Naive thymus-derived CD4-positive, alpha-beta T cell (primary cell): ENCODE results near the gene HEXIM2. TPM values are rescaled to one million over a fixed set of nuclear protein-coding genes. Genes with fewer than 3 reads are reported as not detected.
A peak's percentile ranks its signal among the peaks of the same experiment; 100 is the strongest.

Experiments
- ATAC-seq: fragments of 150-1000 bp; cut with Tn5 transposase; 2 replicates; pipeline ENCODE4 v1.10.0; 2021; ENCODE audit warnings: mild to moderate bottlenecking, moderate library complexity
- CTCF ChIA-PET: fragments of 350-600 bp; sonication (Branson Sonifier 250); formaldehyde crosslinking; loops from one replicate; lab custom pipeline; 2021; ENCODE audit warnings: antibody characterized with exemption; lab: Charles Lee
- POLR2A ChIA-PET: fragments of 350-600 bp; sonication (Branson Sonifier 250); formaldehyde crosslinking; loops from one replicate; lab custom pipeline; 2021; ENCODE audit warnings: antibody characterized with exemption, inconsistent platforms; lab: Charles Lee
- DNase-seq, 9 donors: peaks; one replicate each; pipeline versions ENCODE4 v3.0.0 to v3.0.0-alpha.2; 2020 to 2022; ENCODE audit warnings: mixed read lengths in 1 of 9
- H3K27ac ChIP-seq: one replicate; pipeline ENCODE4 v1.7.0; 2013; ENCODE audit warnings: mild to moderate bottlenecking, low read depth, low read length, moderate library complexity
- H3K27me3 ChIP-seq, 2 donors: one replicate each; pipeline ENCODE4 v1.7.0; 2013; ENCODE audit warnings: low read length in 2 of 2, mild to moderate bottlenecking in 2 of 2, moderate library complexity in 2 of 2; ENCODE audit not compliant: control insufficient read depth in 2 of 2, insufficient read depth in 2 of 2
- H3K36me3 ChIP-seq, 3 experiments: 1 replicate in 2 of 3; 2 replicates in 1 of 3; pipeline ENCODE4 v1.7.0; 2013; ENCODE audit warnings: low read length in 3 of 3, mild to moderate bottlenecking in 3 of 3, moderate library complexity in 1 of 3; ENCODE audit not compliant: insufficient read depth in 3 of 3, control insufficient read depth in 2 of 3
- H3K4me1 ChIP-seq, 2 donors: one replicate each; pipeline ENCODE4 v1.7.0; 2013; ENCODE audit warnings: low read length in 2 of 2, mild to moderate bottlenecking in 2 of 2, moderate library complexity in 1 of 2; ENCODE audit not compliant: control insufficient read depth in 2 of 2, insufficient read depth in 2 of 2
- H3K4me3 ChIP-seq: 2 replicates; pipeline ENCODE4 v1.7.0; 2013; ENCODE audit warnings: mild to moderate bottlenecking, low read length
- H3K9me3 ChIP-seq, 3 experiments: 1 replicate in 2 of 3; 2 replicates in 1 of 3; pipeline ENCODE4 v1.7.0; 2013; ENCODE audit warnings: low read length in 3 of 3; ENCODE audit not compliant: control insufficient read depth in 2 of 3
- H3K27ac Mint-ChIP-seq, 9 donors: one replicate each; pipeline ENCODE4 v1.8.0; 2020 to 2022; ENCODE audit warnings: mixed read lengths in 9 of 9, mild to moderate bottlenecking in 8 of 9, moderate library complexity in 5 of 9, inconsistent platforms in 2 of 9
- H3K27me3 Mint-ChIP-seq, 5 donors: one replicate each; pipeline ENCODE4 v1.8.0; 2021 to 2022; ENCODE audit warnings: mixed read lengths in 5 of 5, mild to moderate bottlenecking in 1 of 5
- H3K36me3 Mint-ChIP-seq, 5 donors: one replicate each; pipeline ENCODE4 v1.8.0; 2020 to 2022; ENCODE audit warnings: mixed read lengths in 5 of 5, mild to moderate bottlenecking in 3 of 5, inconsistent platforms in 1 of 5
- H3K4me1 Mint-ChIP-seq, 7 donors: one replicate each; pipeline ENCODE4 v1.8.0; 2020 to 2022; ENCODE audit warnings: mixed read lengths in 7 of 7, mild to moderate bottlenecking in 3 of 7, inconsistent platforms in 1 of 7
- H3K4me3 Mint-ChIP-seq, 10 donors: one replicate each; pipeline ENCODE4 v1.8.0; 2020 to 2022; ENCODE audit warnings: mild to moderate bottlenecking in 10 of 10, mixed read lengths in 10 of 10, moderate library complexity in 6 of 10, inconsistent platforms in 2 of 10
- H3K9me3 Mint-ChIP-seq, 11 donors: one replicate each; pipeline ENCODE4 v1.8.0; 2020 to 2022; ENCODE audit warnings: mixed read lengths in 11 of 11, mild to moderate bottlenecking in 4 of 11, inconsistent platforms in 1 of 11, moderate library complexity in 1 of 11
- intact Hi-C, 2 donors: fragments of 100-400 bp; cut with micrococcal nuclease; formaldehyde crosslinking; loops; one replicate each; pipeline ENCODE4 v1.15.1; 2023
- polyA plus RNA-seq, 2 donors: library from polyadenylated mRNA; unstranded; fragments of 300-500 nt; fragmentation: Illumina TruSeq; gene quantifications; one replicate each; pipeline ENCODE4 v1.2.3, GENCODE V29; 2021
- total RNA-seq, 6 experiments: library from RNA in 5 of 6; stranded (reverse) in 5 of 6; gene quantifications; 1 replicate in 5 of 6; 2 replicates in 1 of 6; pipeline ENCODE4 v1.2.3 and lab custom pipeline; 2021 to 2026

Gene HEXIM2
- total and polyA plus RNA-seq, 7 experiments from 2014 or later = 2.2 to 8.2 (median 3.2) TPM

- Histone ChIP-seq H3K36me3 (peaks cover 0 to 10% (median 0%) of the 10 kb centered on the region in 3 experiments), H3K27me3 (no peaks in the 10 kb centered on the region), H3K9me3 (no peaks in the 10 kb centered on the region), H3K4me3 (no peak overlapping the region), H3K4me1 (peaks cover 16 to 19% of the 10 kb centered on the region in 2 donors), H3K27ac (no peak overlapping the region)
- Mint-ChIP-seq H3K27ac (no peak overlapping the region), H3K4me1 (peaks cover 9 to 44% (median 33%) of the 10 kb centered on the region in 7 donors), H3K27me3 (no peaks in the 10 kb centered on the region), H3K4me3 (no peak overlapping the region), H3K9me3 (no peaks in the 10 kb centered on the region), H3K36me3 (peaks cover 0 to 4% (median 0%) of the 10 kb centered on the region in 5 donors)
- ATAC-seq = no peak
- CTCF ChIA-PET = interaction anchor here (1.8 to 2.8 kb wide), 2 partner anchors 12 to 58 kb away, joined by 12 to 14 read pairs; no protein-coding TSS in a partner anchor
- DNase-seq = no peak
- intact Hi-C loops = no loop called here
- POLR2A ChIA-PET = interaction anchor here (2.7 to 13.3 kb wide), 3 partner anchors 10 to 59 kb away, joined by 11 to 232 read pairs (median 12); partner anchors contain the start of genes HEXIM1 and HEXIM2
Observed at GRCh38 chr17:45138911-45139532, 22.7 kb upstream of the HEXIM2 start.

- no peaks in the 10 kb centered on the region for H3K9me3 ChIP-seq
- no peak for ATAC-seq
- intact Hi-C loops = no loop called here
- Mint-ChIP-seq H3K27me3 (no peaks in the 10 kb centered on the region), H3K4me3 (no peak overlapping the region), H3K36me3 (peaks cover 0 to 4% (median 0%) of the 10 kb centered on the region in 5 donors), H3K4me1 (peaks cover 9 to 46% (median 33%) of the 10 kb centered on the region in 7 donors), H3K27ac (peak overlapping the region in 2 of 9 donors; percentile 22 to 46), H3K9me3 (no peaks in the 10 kb centered on the region)
- peaks cover 0 to 10% (median 0%) of the 10 kb centered on the region in 3 experiments for H3K36me3 ChIP-seq
- peaks cover 16 to 19% of the 10 kb centered on the region in 2 donors for H3K4me1 ChIP-seq
- H3K27ac ChIP-seq = no peak overlapping the region
- no peak for DNase-seq
- POLR2A ChIA-PET = interaction anchor here (2.7 to 13.3 kb wide), 3 partner anchors 9 to 58 kb away, joined by 11 to 232 read pairs (median 12); partner anchors contain the start of genes HEXIM1 and HEXIM2
- CTCF ChIA-PET = interaction anchor here (0.8 to 2.8 kb wide), 3 partner anchors 9 to 58 kb away, joined by 3 to 14 read pairs (median 12); partner anchors contain the start of gene HEXIM1
- no peak overlapping the region for H3K4me3 ChIP-seq
- no peaks in the 10 kb centered on the region for H3K27me3 ChIP-seq
Observed at GRCh38 chr17:45139533-45139920, 22.1 kb upstream of the HEXIM2 start.

GRCh38 chr17:45143094-45143670 lies 18.5 kb upstream of the HEXIM2 start:
- peak overlapping the region in 8 of 9 donors; percentile 49 to 90 (median 76) for H3K27ac Mint-ChIP-seq
- Histone ChIP-seq H3K9me3 (no peaks in the 10 kb centered on the region), H3K27ac (peak overlapping the region; percentile 72), H3K4me3 (no peak overlapping the region), H3K36me3 (peaks cover 0 to 2% (median 0%) of the 10 kb centered on the region in 3 experiments), H3K27me3 (no peaks in the 10 kb centered on the region), H3K4me1 (peaks cover 14 to 21% of the 10 kb centered on the region in 2 donors)
- ChIA-PET CTCF (interaction anchor here (1.8 to 3.5 kb wide), 2 partner anchors 8 to 54 kb away, joined by 11 to 12 read pairs; partner anchors contain the start of gene ACBD4), POLR2A (interaction anchor here (0.6 to 10.7 kb wide), 4 partner anchors 9 to 18 kb away, joined by 3 to 232 read pairs (median 15); partner anchors contain the start of genes ACBD4, HEXIM2 and PLCD3)
- peak overlapping the region in 9 of 10 donors; percentile 61 to 99 (median 80) for H3K4me3 Mint-ChIP-seq
- intact Hi-C loops = loop anchor here in 1 of 2 donors (10.0 kb wide), 1 partner anchor 442 kb away; no protein-coding TSS in a partner anchor
- ATAC-seq = no peak
- H3K27me3 Mint-ChIP-seq = peaks cover 0 to 3% (median 0%) of the 10 kb centered on the region in 5 donors
- H3K4me1 Mint-ChIP-seq = peaks cover 8 to 59% (median 46%) of the 10 kb centered on the region in 7 donors
- no peak for DNase-seq
- H3K36me3 Mint-ChIP-seq = peaks cover 0 to 4% (median 0%) of the 10 kb centered on the region in 5 donors
- peaks cover 0 to 7% (median 0%) of the 10 kb centered on the region in 11 donors for H3K9me3 Mint-ChIP-seq

- ChIA-PET CTCF (interaction anchor here (0.6 to 3.5 kb wide), 5 partner anchors 8 to 88 kb away, joined by 3 to 12 read pairs (median 5); partner anchors contain the start of gene ACBD4), POLR2A (interaction anchor here (0.8 to 10.7 kb wide), 5 partner anchors 9 to 83 kb away, joined by 3 to 232 read pairs (median 7); partner anchors contain the start of genes ACBD4, HEXIM2 and PLCD3)
- H3K9me3 ChIP-seq = no peaks in the 10 kb centered on the region
- no peaks in the 10 kb centered on the region for H3K27me3 ChIP-seq
- H3K4me1 ChIP-seq = peaks cover 14 to 21% of the 10 kb centered on the region in 2 donors
- H3K27ac ChIP-seq = peak overlapping the region; percentile 72
- H3K36me3 Mint-ChIP-seq = peaks cover 0 to 4% (median 0%) of the 10 kb centered on the region in 5 donors
- H3K27me3 Mint-ChIP-seq = peaks cover 0 to 7% (median 0%) of the 10 kb centered on the region in 5 donors
- intact Hi-C loops = loop anchor here in 1 of 2 donors (10.0 kb wide), 1 partner anchor 441 kb away; no protein-coding TSS in a partner anchor
- H3K27ac Mint-ChIP-seq = peak overlapping the region in 8 of 9 donors; percentile 23 to 90 (median 76)
- H3K4me3 ChIP-seq = peak overlapping the region; percentile 29
- peaks cover 8 to 59% (median 47%) of the 10 kb centered on the region in 7 donors for H3K4me1 Mint-ChIP-seq
- DNase-seq (peak in 4 of 9 donors; percentile 22 to 35 (median 32)), ATAC-seq (no peak)
- H3K4me3 Mint-ChIP-seq = peak overlapping the region; percentile 25 to 99 (median 77)
- H3K9me3 Mint-ChIP-seq = peaks cover 0 to 12% (median 0%) of the 10 kb centered on the region in 11 donors
- H3K36me3 ChIP-seq = no peaks in the 10 kb centered on the region
Observed at GRCh38 chr17:45143767-45144198, 17.9 kb upstream of the HEXIM2 start.

GRCh38 chr17:45144199-45145034 lies 17.3 kb upstream of the HEXIM2 start:
- peaks cover 8 to 59% (median 47%) of the 10 kb centered on the region in 7 donors for H3K4me1 Mint-ChIP-seq
- Histone ChIP-seq H3K36me3 (peaks cover 0 to 2% (median 0%) of the 10 kb centered on the region in 3 experiments), H3K4me1 (peaks cover 14 to 21% of the 10 kb centered on the region in 2 donors), H3K27me3 (no peaks in the 10 kb centered on the region), H3K9me3 (no peaks in the 10 kb centered on the region), H3K27ac (peak overlapping the region; percentile 72), H3K4me3 (peak overlapping the region; percentile 29)
- intact Hi-C loops = loop anchor here (5.0 to 10.0 kb wide), 4 partner anchors 173 to 1048 kb away; partner anchors contain the start of genes KANSL1 (in 1 of the 2) and MAP3K14 (in 1 of the 2)
- peak overlapping the region; percentile 48 to 99 (median 77) for H3K4me3 Mint-ChIP-seq
- H3K27me3 Mint-ChIP-seq = peaks cover 0 to 7% (median 0%) of the 10 kb centered on the region in 5 donors
- peaks cover 0 to 13% (median 0%) of the 10 kb centered on the region in 11 donors for H3K9me3 Mint-ChIP-seq
- POLR2A ChIA-PET = interaction anchor here (0.8 to 10.7 kb wide), 6 partner anchors 10 to 88 kb away, joined by 3 to 232 read pairs (median 6); partner anchors contain the start of genes ACBD4, HEXIM2 and PLCD3
- H3K36me3 Mint-ChIP-seq = peaks cover 0 to 5% (median 0%) of the 10 kb centered on the region in 5 donors
- DNase-seq = peak in 2 of 9 donors; percentile 30 to 40
- no peak for ATAC-seq
- H3K27ac Mint-ChIP-seq = peak overlapping the region in 6 of 9 donors; percentile 71 to 90 (median 77)
- CTCF ChIA-PET = interaction anchor here (0.6 to 3.5 kb wide), 5 partner anchors 9 to 88 kb away, joined by 3 to 12 read pairs (median 5); partner anchors contain the start of gene ACBD4
